ENCODE results near the gene MSI2. TPM values are rescaled to one million over a fixed set of nuclear protein-coding genes. Genes with fewer than 3 reads are reported as not detected.

The MSI2 gene
- total RNA-seq, 1 donor from 2014 or later: 67.9 TPM

- Histone ChIP-seq H3K9ac (ENCODE audit: low read length) (no peak overlapping the region), H3K4me3 (ENCODE audit: insufficient read depth, low read depth, low read length) (no peak overlapping the region), H3K79me2 (ENCODE audit: insufficient read depth, low read length) (peaks cover 25% of the 10 kb centered on the region), H2AFZ (ENCODE audit: low read depth, low read length) (no peak overlapping the region), H3K4me1 (ENCODE audit: insufficient read depth, low read length) (peaks cover 32% of the 10 kb centered on the region), H3K9me3 (ENCODE audit: insufficient read depth, low read depth, low read length) (no peaks in the 10 kb centered on the region), H4K20me1 (ENCODE audit: insufficient read depth, low read length) (peaks cover 61% of the 10 kb centered on the region), H3K4me2 (ENCODE audit: low read length) (peak overlapping the region; percentile 68), H3K27ac (ENCODE audit: low read depth, low read length) (no peak overlapping the region), H3K27me3 (ENCODE audit: insufficient read depth, low read length) (no peaks in the 10 kb centered on the region), H3K36me3 (ENCODE audit: insufficient read depth, low read length) (no peaks in the 10 kb centered on the region)
- Mint-ChIP-seq H3K27ac (ENCODE audit: unreplicated experiment) (no peak overlapping the region), H3K27me3 (ENCODE audit: low read depth, unreplicated experiment) (no peaks in the 10 kb centered on the region), H3K4me3 (ENCODE audit: unreplicated experiment) (no peak overlapping the region), H3K4me1 (ENCODE audit: low read depth, unreplicated experiment) (peaks cover 37% of the 10 kb centered on the region), H3K36me3 (ENCODE audit: low read depth, unreplicated experiment) (peaks cover 23% of the 10 kb centered on the region), H3K9me3 (ENCODE audit: unreplicated experiment) (no peaks in the 10 kb centered on the region)
- no peak for TF ChIP-seq EZH2 (IDR thresholded peaks at IDR 0.05; ENCODE audit: insufficient read depth, low read length)
- TF ChIP-seq, protein P1, sequence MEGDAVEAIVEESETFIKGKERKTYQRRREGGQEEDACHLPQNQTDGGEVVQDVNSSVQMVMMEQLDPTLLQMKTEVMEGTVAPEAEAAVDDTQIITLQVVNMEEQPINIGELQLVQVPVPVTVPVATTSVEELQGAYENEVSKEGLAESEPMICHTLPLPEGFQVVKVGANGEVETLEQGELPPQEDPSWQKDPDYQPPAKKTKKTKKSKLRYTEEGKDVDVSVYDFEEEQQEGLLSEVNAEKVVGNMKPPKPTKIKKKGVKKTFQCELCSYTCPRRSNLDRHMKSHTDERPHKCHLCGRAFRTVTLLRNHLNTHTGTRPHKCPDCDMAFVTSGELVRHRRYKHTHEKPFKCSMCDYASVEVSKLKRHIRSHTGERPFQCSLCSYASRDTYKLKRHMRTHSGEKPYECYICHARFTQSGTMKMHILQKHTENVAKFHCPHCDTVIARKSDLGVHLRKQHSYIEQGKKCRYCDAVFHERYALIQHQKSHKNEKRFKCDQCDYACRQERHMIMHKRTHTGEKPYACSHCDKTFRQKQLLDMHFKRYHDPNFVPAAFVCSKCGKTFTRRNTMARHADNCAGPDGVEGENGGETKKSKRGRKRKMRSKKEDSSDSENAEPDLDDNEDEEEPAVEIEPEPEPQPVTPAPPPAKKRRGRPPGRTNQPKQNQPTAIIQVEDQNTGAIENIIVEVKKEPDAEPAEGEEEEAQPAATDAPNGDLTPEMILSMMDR (IDR thresholded peaks at IDR 0.05; ENCODE audit: insufficient read depth, low read depth, low read length): no peak
- FAIRE-seq (no peak), DNase-seq (ENCODE audit: low read depth) (no peak)
Measured at GRCh38 chr17:57284583-57284982, 28.3 kb downstream of the MSI2 start.

DNA sequence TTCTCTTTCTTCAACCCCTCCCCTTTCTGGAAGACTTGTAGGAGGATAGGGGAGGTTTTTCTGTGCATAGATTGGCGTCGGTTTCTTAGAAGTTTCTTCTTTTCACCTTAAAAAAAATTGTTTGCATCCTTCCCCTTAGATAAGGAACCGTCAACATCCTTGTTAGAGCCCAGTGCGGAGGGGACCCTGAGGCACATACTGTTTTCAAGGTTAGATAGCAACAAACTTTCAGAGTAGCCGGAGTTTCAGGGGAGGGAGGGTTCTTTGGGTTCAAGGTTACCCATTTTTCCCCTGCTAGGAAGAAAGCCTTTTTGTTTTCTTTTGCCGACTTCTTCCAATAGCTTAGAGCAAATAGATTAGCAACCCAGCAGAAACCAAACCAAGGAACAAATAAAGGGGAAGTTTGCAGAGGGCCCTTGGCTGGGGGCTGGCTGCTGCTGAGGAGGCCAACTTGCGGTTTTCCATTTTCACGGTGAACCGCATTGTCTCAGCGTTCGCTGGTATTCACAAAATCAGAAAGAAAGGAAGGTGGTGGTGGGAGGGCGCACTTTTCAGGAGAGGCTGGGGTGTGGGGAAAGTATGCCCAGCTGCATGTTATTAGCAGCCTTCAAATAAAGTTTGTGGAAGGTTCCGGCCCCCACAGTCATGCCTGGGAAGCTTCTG is 28.8 kb downstream of the MSI2 start:
- peaks cover 60% of the 10 kb centered on the region for H4K20me1 ChIP-seq (ENCODE audit: insufficient read depth, low read length)
- no peak overlapping the region for H3K4me3 ChIP-seq (ENCODE audit: insufficient read depth, low read depth, low read length)
- peak overlapping the region; percentile 24 for H3K9ac ChIP-seq (ENCODE audit: low read length)
- Mint-ChIP-seq H3K27me3 (ENCODE audit: low read depth, unreplicated experiment) (no peaks in the 10 kb centered on the region), H3K4me3 (ENCODE audit: unreplicated experiment) (no peak overlapping the region), H3K4me1 (ENCODE audit: low read depth, unreplicated experiment) (peaks cover 34% of the 10 kb centered on the region), H3K36me3 (ENCODE audit: low read depth, unreplicated experiment) (peaks cover 19% of the 10 kb centered on the region), H3K27ac (ENCODE audit: unreplicated experiment) (no peak overlapping the region), H3K9me3 (ENCODE audit: unreplicated experiment) (no peaks in the 10 kb centered on the region)
- DNase-seq (ENCODE audit: low read depth) (peak; percentile 47), FAIRE-seq (no peak)
- peaks cover 32% of the 10 kb centered on the region for H3K4me1 ChIP-seq (ENCODE audit: insufficient read depth, low read length)
- H3K27ac ChIP-seq (ENCODE audit: low read depth, low read length): no peak overlapping the region
- no peaks in the 10 kb centered on the region for H3K36me3 ChIP-seq (ENCODE audit: insufficient read depth, low read length)
- TF ChIP-seq, protein P1 (IDR thresholded peaks at IDR 0.05; ENCODE audit: insufficient read depth, low read depth, low read length): no peak
- TF ChIP-seq EZH2 (IDR thresholded peaks at IDR 0.05; ENCODE audit: insufficient read depth, low read length): no peak
- peaks cover 30% of the 10 kb centered on the region for H3K79me2 ChIP-seq (ENCODE audit: insufficient read depth, low read length)
- H3K9me3 ChIP-seq (ENCODE audit: insufficient read depth, low read depth, low read length): no peaks in the 10 kb centered on the region
- no peak overlapping the region for H2AFZ ChIP-seq (ENCODE audit: low read depth, low read length)
- peak overlapping the region; percentile 68 for H3K4me2 ChIP-seq (ENCODE audit: low read length)
- no peaks in the 10 kb centered on the region for H3K27me3 ChIP-seq (ENCODE audit: insufficient read depth, low read length)

- Histone ChIP-seq H3K9me3 (ENCODE audit: insufficient read depth, low read depth, low read length) (no peaks in the 10 kb centered on the region), H3K4me2 (ENCODE audit: low read length) (peak overlapping the region; percentile 68), H3K4me1 (ENCODE audit: insufficient read depth, low read length) (peaks cover 32% of the 10 kb centered on the region), H4K20me1 (ENCODE audit: insufficient read depth, low read length) (peaks cover 56% of the 10 kb centered on the region), H3K36me3 (ENCODE audit: insufficient read depth, low read length) (no peaks in the 10 kb centered on the region), H3K9ac (ENCODE audit: low read length) (peak overlapping the region; percentile 24), H2AFZ (ENCODE audit: low read depth, low read length) (no peak overlapping the region), H3K79me2 (ENCODE audit: insufficient read depth, low read length) (peaks cover 33% of the 10 kb centered on the region), H3K4me3 (ENCODE audit: insufficient read depth, low read depth, low read length) (no peak overlapping the region), H3K27me3 (ENCODE audit: insufficient read depth, low read length) (no peaks in the 10 kb centered on the region), H3K27ac (ENCODE audit: low read depth, low read length) (no peak overlapping the region)
- TF ChIP-seq, protein P1 (IDR thresholded peaks at IDR 0.05; ENCODE audit: insufficient read depth, low read depth, low read length): no peak
- TF ChIP-seq EZH2 (IDR thresholded peaks at IDR 0.05; ENCODE audit: insufficient read depth, low read length): no peak
- H3K4me3 Mint-ChIP-seq (ENCODE audit: unreplicated experiment): no peak overlapping the region
- H3K36me3 Mint-ChIP-seq (ENCODE audit: low read depth, unreplicated experiment): peaks cover 17% of the 10 kb centered on the region
- H3K4me1 Mint-ChIP-seq (ENCODE audit: low read depth, unreplicated experiment): peaks cover 34% of the 10 kb centered on the region
- H3K27ac Mint-ChIP-seq (ENCODE audit: unreplicated experiment): no peak overlapping the region
- H3K9me3 Mint-ChIP-seq (ENCODE audit: unreplicated experiment): no peaks in the 10 kb centered on the region
- DNase-seq (ENCODE audit: low read depth) (no peak), FAIRE-seq (no peak)
- H3K27me3 Mint-ChIP-seq (ENCODE audit: low read depth, unreplicated experiment): no peaks in the 10 kb centered on the region
Measured at GRCh38 chr17:57285701-57286100, 29.4 kb downstream of the MSI2 start.
